Activated CD4-positive, alpha-beta T cell treated with anti-CD3 and anti-CD28 coated beads, Interleukin-2, amount 50 U/mL, for 48 hours (primary cell): Measurements from ENCODE around the gene PMVK.

ENCODE experiments used
- DNase-seq, 2 experiments: peaks; one replicate each; pipeline ENCODE4 v3.0.0-alpha.2; 2020

Gene PMVK

DNA sequence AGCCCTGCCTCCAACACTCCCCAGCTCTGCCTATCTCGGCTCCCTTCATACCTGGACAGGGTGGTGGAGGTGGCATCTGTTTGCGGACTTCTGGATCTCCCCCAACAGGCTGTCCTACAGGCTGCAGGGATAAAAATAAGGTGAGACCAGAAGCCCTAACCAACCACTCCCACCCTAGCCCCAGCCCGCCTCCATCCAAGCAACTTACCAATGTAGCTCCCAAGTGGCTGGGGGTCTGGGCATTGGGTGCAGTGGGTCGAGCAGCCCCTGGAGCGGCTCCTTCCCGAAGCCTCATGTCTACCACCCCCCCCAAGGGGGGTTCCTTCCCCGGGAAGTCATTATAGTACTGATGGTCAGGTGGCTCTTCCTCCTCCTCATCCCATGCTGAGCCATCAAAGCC, 29.6 kb upstream of the PMVK start:
- DNase-seq, result no peak

DNA sequence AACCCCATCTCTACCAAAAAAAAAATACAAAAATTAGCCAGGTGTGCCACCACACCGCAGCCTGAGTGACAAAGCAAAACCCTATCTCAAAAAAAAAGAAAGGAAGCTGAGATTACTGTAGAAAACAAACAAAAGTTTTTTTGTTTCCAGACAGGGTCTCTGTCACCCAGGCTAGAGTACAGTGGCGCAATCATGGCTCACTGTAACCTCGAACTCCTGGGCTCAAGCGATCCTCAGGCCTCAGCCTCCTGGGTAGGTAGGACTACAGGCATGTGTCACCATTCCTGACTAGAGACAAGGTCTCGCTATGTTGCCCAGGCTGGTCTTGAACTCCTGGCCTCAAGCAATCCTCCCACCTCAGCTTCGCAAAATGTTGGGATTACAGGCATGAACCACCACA, 27.8 kb upstream of the PMVK start:
- no peak for DNase-seq

DNA sequence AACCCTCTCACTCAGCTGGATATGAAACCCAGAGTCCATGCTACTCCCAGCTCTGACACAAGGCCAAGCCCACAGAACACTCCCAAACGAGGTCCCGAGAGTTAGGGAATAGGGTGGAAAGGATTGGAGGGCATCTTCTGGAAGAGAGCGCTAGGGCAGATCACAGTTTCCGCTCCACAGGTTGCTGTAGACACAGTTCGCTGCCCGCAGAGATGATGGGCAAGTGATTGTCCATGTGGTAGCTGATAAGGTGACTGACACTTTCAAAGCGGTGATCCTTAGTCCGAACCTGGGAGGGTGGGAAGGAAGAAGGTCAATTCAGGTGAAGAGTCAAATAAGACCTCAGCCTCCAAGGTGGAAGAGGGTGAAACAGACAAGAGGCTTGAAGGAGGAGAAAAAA, 27.1 kb upstream of the PMVK start:
- DNase-seq, result no peak

DNA sequence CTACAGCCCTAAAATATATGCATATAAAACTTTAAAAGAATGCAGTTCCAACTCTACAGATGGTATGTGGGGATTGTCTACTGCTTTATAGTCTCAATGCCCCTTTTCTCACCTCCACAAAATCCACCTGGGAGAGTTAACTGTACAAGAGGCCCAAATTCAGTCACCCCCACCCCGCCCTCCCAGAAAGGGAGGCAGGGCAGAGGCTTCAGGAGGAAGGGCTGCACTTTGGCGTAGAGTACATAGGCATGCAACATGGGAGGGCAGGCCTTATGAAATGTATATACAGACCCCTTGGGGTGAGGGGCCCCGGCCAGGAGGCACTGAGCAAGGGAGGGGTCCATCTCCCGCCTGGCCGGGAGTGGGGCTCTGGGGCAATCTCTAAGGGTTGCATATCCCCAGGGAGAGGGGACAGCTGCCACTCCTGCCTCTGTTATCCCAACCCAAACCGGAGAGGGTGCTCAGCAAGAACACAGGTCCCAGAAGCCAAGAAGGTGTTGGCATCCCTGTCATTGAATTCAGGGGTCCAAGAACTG, 26.3 kb upstream of the PMVK start:
- no peak for DNase-seq

GRCh38 chr1:154962156-154962749, 25.7 kb upstream of the PMVK start:
- DNase-seq, result peak in 1 of 2 experiments; percentile 35

- DNase-seq, result peak; percentile 85 to 89
These were observed 25.0 kb upstream of the PMVK start, which contains the start of gene PYGO2 for GRCh38 chr1:154961207-154962155. TSS of gene PYGO2 (minus strand) at chr1:154961782. CDS start at chr1:154961576, 206 bp downstream.

DNA sequence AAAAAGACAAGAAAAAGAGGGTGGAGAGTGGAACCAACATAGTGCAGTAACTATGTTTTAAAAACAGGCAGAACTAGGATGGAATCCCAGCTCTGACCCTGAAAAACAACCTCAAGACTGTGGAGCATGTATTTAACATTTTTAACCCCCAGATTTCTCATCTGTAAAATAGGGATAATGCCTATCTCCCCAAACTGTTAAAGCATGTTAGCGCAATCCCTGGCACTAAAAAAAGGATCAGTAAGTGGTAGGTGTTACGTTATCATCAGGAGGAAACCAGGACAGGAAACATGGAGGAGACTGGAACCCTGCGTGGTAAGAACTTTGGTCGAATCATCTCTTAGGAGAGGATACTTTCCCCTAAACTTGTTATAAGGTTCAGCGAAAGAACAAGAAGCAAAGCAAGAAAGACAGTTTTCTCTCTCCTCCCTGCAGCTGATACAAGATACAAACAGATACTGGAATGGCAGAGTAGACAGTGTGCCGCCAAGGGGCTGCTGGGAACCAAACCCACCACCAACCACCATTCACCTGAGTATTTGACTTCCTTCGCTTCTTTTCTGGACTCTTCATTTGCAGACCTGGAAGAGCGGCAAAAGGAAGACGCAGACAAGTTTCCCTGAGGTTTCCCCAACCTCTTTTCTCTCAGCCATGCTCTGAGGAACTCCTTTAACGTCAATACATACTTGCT, 24.1 kb upstream of the PMVK start:
- DNase-seq, result no peak

DNA sequence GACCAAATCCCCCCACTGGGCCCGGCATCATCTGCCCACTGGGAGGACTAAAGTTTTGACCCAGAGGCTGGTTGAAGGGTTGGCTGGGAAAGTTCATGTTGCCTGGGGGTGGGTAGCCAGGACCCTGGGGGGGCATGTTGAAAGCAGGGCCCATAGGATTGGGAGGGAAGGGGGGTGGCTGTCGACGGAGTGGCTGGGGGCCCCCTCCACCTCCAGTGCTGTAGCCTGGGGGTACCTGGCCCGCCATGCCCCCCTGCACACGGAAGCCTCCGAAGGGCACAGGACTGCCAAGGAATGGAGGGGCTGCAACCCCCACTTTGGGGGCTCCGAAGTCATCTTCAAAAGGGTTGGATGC, 22.9 kb upstream of the PMVK start:
- DNase-seq, result no peak

DNA sequence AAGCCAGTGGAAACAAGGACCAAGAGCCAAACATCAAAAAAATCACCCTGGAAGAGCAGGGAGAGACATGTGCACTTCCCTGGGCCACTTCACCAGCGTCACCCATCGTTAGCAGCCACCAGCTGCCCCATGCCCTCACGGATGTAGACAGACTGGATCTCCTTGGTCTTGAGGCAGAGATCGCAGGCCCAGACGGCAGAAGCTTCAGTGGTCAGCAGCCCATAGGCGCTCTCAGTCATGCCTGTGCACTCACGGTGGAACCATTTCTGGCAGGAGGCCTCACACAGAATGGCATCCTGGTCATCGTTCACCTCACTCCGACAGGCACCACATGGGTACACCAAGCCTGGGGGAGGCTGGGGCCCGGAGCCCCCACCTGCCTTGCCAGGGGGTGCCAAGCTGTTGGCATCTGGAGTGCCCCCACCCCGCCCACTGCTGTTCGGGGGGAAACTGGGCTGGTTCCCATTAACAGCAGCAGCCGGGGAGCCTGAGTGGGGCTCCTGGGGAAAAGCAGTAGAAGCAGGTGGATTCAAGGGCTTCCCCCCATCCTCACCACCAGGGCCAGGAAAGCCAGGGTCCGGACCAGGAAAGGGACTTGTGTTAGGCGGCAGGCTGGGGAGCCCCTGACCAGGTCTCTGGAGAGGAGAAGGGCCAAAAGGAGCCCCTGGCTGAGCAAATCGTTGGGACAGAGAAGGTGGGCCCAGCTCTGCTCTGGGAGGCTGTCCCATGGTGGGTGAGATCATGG, 22.3 kb upstream of the PMVK start:
- no peak for DNase-seq

DNA sequence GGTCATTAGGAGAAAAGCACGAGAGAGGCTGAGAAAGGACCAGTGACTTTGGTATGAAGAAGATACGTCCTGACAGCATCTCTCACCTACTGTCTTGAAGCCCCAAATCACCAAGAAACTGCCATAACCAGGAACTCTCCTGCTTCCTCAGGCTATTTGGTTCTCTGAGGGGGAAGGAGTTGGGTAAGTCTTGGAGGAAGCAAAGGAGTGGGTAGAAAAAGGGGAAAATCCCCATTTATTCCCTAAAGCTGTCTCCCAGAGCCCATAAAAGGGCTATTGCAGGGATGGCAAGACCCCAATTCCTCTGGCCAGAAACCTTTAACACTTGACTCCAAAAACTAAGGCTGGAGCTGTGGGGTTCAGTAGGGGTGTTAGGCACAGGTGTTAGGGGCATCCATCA, 21.5 kb upstream of the PMVK start:
- DNase-seq, result no peak

- DNase-seq, result no peak
These were observed 20.7 kb upstream of the PMVK start for GRCh38 chr1:154957091-154957657.

DNA sequence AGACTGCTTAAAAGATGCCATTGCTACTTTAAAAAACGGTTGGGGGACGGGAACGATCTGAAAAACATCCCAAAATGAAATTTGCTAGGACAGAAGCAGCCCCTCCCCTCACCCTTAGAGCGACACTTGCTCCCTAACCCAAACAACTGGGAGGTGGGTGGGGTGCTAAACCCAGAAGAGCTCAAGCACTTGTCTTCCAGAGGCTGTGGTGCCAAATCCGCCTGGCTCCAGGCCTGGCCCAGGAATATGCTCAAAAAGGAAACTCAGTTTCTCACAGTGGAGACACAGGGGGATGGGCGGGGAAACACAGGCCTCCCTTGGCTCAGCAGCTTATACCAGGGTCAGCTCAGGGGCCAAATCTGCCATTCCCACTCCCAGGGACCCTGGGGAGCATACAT, 20.0 kb upstream of the PMVK start:
- no peak for DNase-seq

DNA sequence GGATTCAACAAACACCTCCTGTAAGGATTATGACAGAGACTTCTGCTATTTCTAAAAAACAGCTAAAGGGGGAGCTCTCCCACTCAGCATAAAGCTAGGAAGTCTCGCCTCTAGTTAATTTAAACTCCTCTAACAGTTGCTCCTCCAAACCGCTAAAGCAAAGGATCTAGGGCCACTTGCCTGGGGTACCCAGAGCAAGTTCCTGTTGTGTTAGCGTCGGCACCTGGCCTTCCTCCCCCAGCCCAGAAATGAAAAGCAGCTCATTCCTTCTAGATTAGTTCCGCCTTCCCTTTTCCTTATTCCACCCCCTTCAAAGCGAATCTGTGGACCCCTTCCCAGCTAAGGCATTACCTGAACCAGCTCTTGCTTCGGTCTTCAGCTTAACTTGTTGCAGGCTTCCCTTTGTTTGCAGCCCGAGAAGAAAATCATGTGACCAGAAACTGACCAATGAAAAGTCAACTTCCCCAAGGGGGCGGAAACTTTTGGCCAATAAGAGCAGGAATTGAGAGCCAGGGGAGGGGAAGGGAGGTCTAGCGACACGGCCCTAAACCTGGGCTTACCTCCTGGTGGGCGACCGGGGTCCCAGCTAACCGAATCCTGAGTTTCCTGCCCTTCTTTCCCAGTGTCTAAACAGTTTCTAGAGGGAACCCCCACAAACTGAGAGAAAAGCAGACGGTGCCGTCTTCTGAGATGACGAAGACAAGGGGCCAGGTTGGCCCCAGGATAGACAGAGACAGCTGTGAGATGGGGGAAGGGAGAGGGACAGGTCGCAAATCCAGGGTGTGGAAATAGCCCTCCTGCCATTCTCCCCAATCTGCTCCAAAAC, 19.4 kb upstream of the PMVK start, which contains the start of gene PBXIP1:
PBXIP1 (minus strand) TSS at position 382 of the 826 bp plus-strand sequence. CDS start 2,378 bp downstream, outside the sequence.
- peak; percentile 74 to 84 for DNase-seq

DNA sequence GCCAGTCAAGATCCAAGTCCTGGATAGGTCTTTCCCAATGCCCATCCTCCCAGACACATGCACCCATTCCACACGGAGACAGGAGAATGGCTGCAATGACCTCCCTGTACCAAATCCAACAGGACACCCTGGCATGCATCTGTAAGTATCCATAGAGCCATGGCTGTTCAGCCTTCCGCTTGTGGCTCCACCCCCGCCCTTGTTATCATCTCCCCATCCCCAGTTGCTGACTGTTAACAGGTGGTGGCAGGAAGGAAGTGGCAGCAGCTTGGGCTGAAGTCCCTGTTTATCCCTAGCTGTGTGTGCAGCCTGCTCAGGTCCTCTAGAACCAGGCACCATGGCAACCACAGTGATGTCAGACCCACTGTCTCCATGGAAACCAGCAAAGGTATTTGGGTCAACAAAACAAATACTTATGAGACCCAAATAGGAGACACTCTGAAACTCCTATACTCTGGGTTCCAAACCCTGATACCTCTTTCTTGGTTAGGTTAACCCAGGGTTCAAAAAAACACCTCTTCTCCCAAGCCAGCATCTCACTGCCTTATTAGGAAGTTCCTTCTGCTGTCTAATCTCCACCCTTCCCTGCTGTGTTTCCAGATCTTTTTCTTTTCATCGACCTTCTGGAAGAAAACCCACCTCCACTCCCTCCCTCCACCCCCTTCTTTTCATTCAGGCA, 18.7 kb upstream of the PMVK start:
- peak; percentile 80 to 85 for DNase-seq

DNA sequence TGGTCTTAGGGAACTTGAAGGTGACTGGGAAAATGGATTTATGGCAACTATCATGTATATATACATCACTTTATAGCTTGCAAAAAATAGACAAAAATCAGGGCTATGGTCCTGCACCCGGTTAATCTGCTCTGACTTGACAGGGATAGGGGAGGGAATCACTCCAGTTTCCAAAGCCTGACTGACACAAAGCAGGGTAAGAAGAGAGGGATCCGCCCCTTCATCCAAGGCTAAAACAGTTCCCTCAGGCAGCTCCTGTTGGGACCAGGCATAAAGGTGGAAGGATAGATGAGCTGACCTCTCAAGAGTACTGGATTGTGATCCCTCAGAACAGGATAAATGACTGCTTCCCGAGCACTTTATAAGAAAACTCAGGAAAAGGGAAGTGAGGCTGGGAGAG, 18.0 kb upstream of the PMVK start:
- no peak for DNase-seq

GRCh38 chr1:154953611-154954038, 17.1 kb upstream of the PMVK start:
- DNase-seq, result no peak

DNA sequence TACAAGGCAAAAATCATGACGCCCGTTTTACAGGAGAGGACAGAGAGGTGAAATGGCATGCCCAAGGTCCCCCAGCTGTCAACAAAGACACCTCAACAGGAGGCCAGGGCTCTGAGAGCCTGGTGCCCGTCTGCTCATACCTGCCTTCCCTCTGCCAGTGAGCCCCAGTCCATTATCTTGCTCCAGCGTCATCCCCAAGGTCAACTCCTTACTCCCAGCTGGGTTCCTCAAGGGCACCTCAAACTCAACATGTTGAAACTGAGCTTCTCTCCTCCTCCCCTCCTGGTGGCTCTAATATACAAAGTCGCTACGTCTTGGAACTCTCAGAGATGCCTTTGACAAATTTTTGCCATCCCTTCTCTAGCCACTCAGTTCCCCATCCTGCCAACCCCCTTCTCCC, 16.1 kb upstream of the PMVK start:
- DNase-seq, result no peak

- DNase-seq, result peak; percentile 75 to 79
These were observed 15.6 kb upstream of the PMVK start for GRCh38 chr1:154951901-154952657.

GRCh38 chr1:154948079-154948478, 11.6 kb upstream of the PMVK start:
- DNase-seq, result no peak
